H9 (cell line): ENCODE measurements around the gene CCDC85B. TPM values are rescaled to one million over a fixed set of nuclear protein-coding genes. Genes with fewer than 3 reads are reported as not detected.
A peak's percentile ranks its signal among the peaks of the same experiment; 100 is the strongest.

Source experiments
- DNase-seq: peaks from one replicate; pipeline ENCODE4 v3.0.0-alpha.2; 2017
- H2AFZ ChIP-seq: one replicate; pipeline ENCODE4 v1.6.1; 2013; ENCODE audit warnings: mild to moderate bottlenecking, low read length, control low read depth, moderate library complexity
- H2AK5ac ChIP-seq: 2 replicates; pipeline ENCODE4 v1.6.1; 2013; ENCODE audit warnings: low read length, control low read depth, mixed read lengths; ENCODE audit not compliant: insufficient read length
- H2BK120ac ChIP-seq: one replicate; pipeline ENCODE4 v1.6.1; 2013; ENCODE audit warnings: low read depth, mild to moderate bottlenecking, low read length, control low read depth, inconsistent platforms; ENCODE audit not compliant: poor library complexity, severe bottlenecking
- H2BK12ac ChIP-seq: 2 replicates; pipeline ENCODE4 v1.6.1; 2013; ENCODE audit warnings: low read length, control low read depth, mixed read lengths, low read depth; ENCODE audit not compliant: insufficient read length
- H2BK15ac ChIP-seq: 2 replicates; pipeline ENCODE4 v1.6.1; 2013; ENCODE audit warnings: low read depth, low read length, control low read depth
- H2BK20ac ChIP-seq: one replicate; pipeline ENCODE4 v1.6.1; 2013; ENCODE audit warnings: low read depth, mild to moderate bottlenecking, low read length, control low read depth, inconsistent platforms; ENCODE audit not compliant: poor library complexity, severe bottlenecking
- H2BK5ac ChIP-seq: 2 replicates; pipeline ENCODE4 v1.6.1; 2013; ENCODE audit warnings: low read length, control low read depth, mixed read lengths; ENCODE audit not compliant: insufficient read length
- H3K14ac ChIP-seq: 2 replicates; pipeline ENCODE4 v1.6.1; 2013; ENCODE audit warnings: low read length, control low read depth; ENCODE audit not compliant: insufficient read depth
- H3K18ac ChIP-seq: 2 replicates; pipeline ENCODE4 v1.6.1; 2013; ENCODE audit warnings: low read depth, mild to moderate bottlenecking, mixed read lengths, low read length, control low read depth; ENCODE audit not compliant: insufficient read length
- H3K23ac ChIP-seq: 2 replicates; pipeline ENCODE4 v1.6.1; 2013; ENCODE audit warnings: low read length, control low read depth, mixed read lengths, low read depth; ENCODE audit not compliant: insufficient read length
- H3K23me2 ChIP-seq: 2 replicates; pipeline ENCODE4 v1.6.1; 2013; ENCODE audit warnings: low read depth, mild to moderate bottlenecking, mixed read lengths, low read length, control low read depth; ENCODE audit not compliant: insufficient read length, poor library complexity, severe bottlenecking
- H3K27ac ChIP-seq: 2 replicates; pipeline ENCODE4 v1.5.1; 2013; ENCODE audit warnings: low read length, control low read depth, mixed read lengths, low read depth; ENCODE audit not compliant: insufficient read length
- H3K27me3 ChIP-seq: 2 replicates; pipeline ENCODE4 v1.6.1; 2013; ENCODE audit warnings: low read length, control low read depth, inconsistent platforms; ENCODE audit not compliant: insufficient read depth
- H3K4ac ChIP-seq: 2 replicates; pipeline ENCODE4 v1.6.1; 2013; ENCODE audit warnings: low read depth, mild to moderate bottlenecking, control low read depth, inconsistent platforms, low read length, moderate library complexity
- H3K4me1 ChIP-seq: 2 replicates; pipeline ENCODE4 v1.6.1; 2013; ENCODE audit warnings: low read length, control low read depth, inconsistent platforms; ENCODE audit not compliant: insufficient read depth
- H3K4me2 ChIP-seq: 2 replicates; pipeline ENCODE4 v1.6.1; 2013; ENCODE audit warnings: low read length, control low read depth, mixed read lengths; ENCODE audit not compliant: insufficient read length, insufficient read depth
- H3K56ac ChIP-seq: 2 replicates; pipeline ENCODE4 v1.6.1; 2013; ENCODE audit warnings: low read depth, mild to moderate bottlenecking, mixed read lengths, low read length, control low read depth; ENCODE audit not compliant: insufficient read length
- H3K79me1 ChIP-seq: 2 replicates; pipeline ENCODE4 v1.6.1; 2013; ENCODE audit warnings: low read depth, mild to moderate bottlenecking, moderate library complexity, low read length, control low read depth, inconsistent platforms; ENCODE audit not compliant: insufficient read depth, poor library complexity, severe bottlenecking
- H3K79me2 ChIP-seq: 2 replicates; pipeline ENCODE4 v1.6.1; 2013; ENCODE audit warnings: low read length, control low read depth, inconsistent platforms; ENCODE audit not compliant: insufficient read depth
- H3K9ac ChIP-seq: 2 replicates; pipeline ENCODE4 v1.6.1; 2013; ENCODE audit warnings: low read length, control low read depth, mixed read lengths; ENCODE audit not compliant: insufficient read length; ENCODE audit errors: extremely low read depth
- H3K9me3 ChIP-seq: one replicate; pipeline ENCODE4 v1.6.1; 2013; ENCODE audit warnings: low read depth, low read length, inconsistent platforms; ENCODE audit not compliant: control insufficient read depth
- H3T11ph ChIP-seq: one replicate; pipeline ENCODE4 v1.6.1; 2013; ENCODE audit warnings: mild to moderate bottlenecking, low read length, control low read depth, inconsistent platforms
- H4K20me1 ChIP-seq: one replicate; pipeline ENCODE4 v1.6.1; 2013; ENCODE audit not compliant: control insufficient read depth, insufficient read length, insufficient read depth
- H4K5ac ChIP-seq: 2 replicates; pipeline ENCODE4 v1.6.1; 2013; ENCODE audit warnings: low read depth, mild to moderate bottlenecking, mixed read lengths, low read length, control low read depth; ENCODE audit not compliant: insufficient read length
- H4K8ac ChIP-seq: replicated peaks from 2 replicates; pipeline ENCODE4 v1.6.1; 2013; ENCODE audit warnings: low read length, control low read depth, mixed read lengths, low read depth; ENCODE audit not compliant: insufficient read length
- H4K91ac ChIP-seq: 2 replicates; pipeline ENCODE4 v1.6.1; 2013; ENCODE audit warnings: low read depth, mild to moderate bottlenecking, moderate library complexity, mixed read lengths, low read length, control low read depth; ENCODE audit not compliant: insufficient read length
- H3K27ac Mint-ChIP-seq, 3 experiments: 2 replicates in 2 of 3; 3 replicates in 1 of 3; pipeline ENCODE4 v1.8.0; 2020 to 2021; ENCODE audit warnings: mixed read lengths in 3 of 3, mild to moderate bottlenecking in 1 of 3, moderate library complexity in 1 of 3
- H3K27me3 Mint-ChIP-seq: 2 replicates; pipeline ENCODE4 v1.8.0; 2021; ENCODE audit warnings: low read depth, mild to moderate bottlenecking, moderate library complexity, mixed read lengths
- H3K36me3 Mint-ChIP-seq, 3 experiments: 2 replicates in 2 of 3; 3 replicates in 1 of 3; pipeline ENCODE4 v1.8.0; 2020 to 2021; ENCODE audit warnings: low read depth in 3 of 3, mixed read lengths in 3 of 3; ENCODE audit not compliant: insufficient read depth in 1 of 3
- H3K4me1 Mint-ChIP-seq, 2 experiments: 2 replicates each; pipeline ENCODE4 v1.8.0; 2020; ENCODE audit warnings: mixed read lengths in 2 of 2
- H3K4me3 Mint-ChIP-seq, 2 experiments: 2 replicates in 1 of 2; 3 replicates in 1 of 2; pipeline ENCODE4 v1.8.0; 2020 to 2021; ENCODE audit warnings: mild to moderate bottlenecking in 2 of 2, mixed read lengths in 2 of 2, moderate library complexity in 1 of 2
- H3K9me3 Mint-ChIP-seq, 2 experiments: 2 replicates in 1 of 2; 3 replicates in 1 of 2; pipeline ENCODE4 v1.8.0; 2020; ENCODE audit warnings: mild to moderate bottlenecking in 2 of 2, mixed read lengths in 2 of 2, moderate library complexity in 1 of 2
- CTCF ChIP-seq: fragments of 200-600 bp; sonication (generic); conservative IDR thresholded peaks from 3 replicates; pipeline ENCODE4 v1.8.0; 2021; ENCODE audit warnings: antibody characterized with exemption, mild to moderate bottlenecking
- WGBS: extraction: QIAGEN DNeasy Blood & Tissue Kit; methylation state at CpG from one replicate; pipeline ENCODE4 v1.1.7; 2013; ENCODE audit warnings: missing lambda C conversion rate, low lambda C conversion rate, mixed read lengths; ENCODE audit not compliant: insufficient read length; ENCODE audit errors: extremely low coverage; 5-methylcytosine and 5-hydroxymethylcytosine counted together
- total RNA-seq: library from RNA; stranded (reverse); gene quantifications from 2 replicates; pipeline ENCODE4 v1.2.1, GENCODE V29; 2021

The CCDC85B gene
- total RNA-seq, 1 experiment from 2014 or later: 23.3 TPM

DNA sequence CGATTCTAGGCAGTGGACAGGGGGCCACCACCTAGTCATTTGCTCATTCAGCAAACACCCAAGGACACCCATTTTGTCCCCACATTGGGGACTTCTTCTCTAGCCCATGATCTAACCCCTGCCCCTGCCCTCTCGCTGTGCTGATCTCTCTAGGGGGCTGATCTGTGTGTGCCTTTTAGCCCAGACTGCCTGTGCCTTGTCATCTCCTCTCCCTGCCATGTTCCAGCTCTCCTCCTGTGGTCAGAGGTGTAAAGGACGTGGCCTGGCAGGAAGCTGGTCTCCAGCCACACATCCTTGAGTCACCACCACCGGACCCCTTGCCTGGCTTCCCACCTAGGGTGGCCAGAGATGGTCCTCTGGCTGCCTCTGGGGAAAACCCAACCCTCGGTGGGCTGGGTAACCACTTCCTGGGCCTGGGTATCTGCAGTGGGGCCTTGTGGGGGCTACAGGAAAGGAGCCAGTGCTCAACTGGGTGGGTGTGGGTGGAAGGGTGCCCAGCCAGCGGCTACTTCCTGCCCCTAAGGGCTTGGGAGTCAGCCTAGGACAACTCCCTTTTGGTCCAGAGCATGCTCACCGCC lies 9.5 kb upstream of the CCDC85B start:
- Histone ChIP-seq H3K23ac (no peak overlapping the region), H3K4ac (no peak overlapping the region), H3K4me2 (no peak overlapping the region), H2AK5ac (no peak overlapping the region), H3K79me2 (no peaks in the 10 kb centered on the region), H2AFZ (no peak overlapping the region), H4K20me1 (no peaks in the 10 kb centered on the region), H3K14ac (no peak overlapping the region), H3T11ph (no peak overlapping the region), H3K79me1 (no peaks in the 10 kb centered on the region), H3K9ac (no peak overlapping the region), H3K9me3 (no peaks in the 10 kb centered on the region), H2BK5ac (no peak overlapping the region), H2BK15ac (no peak overlapping the region), H2BK12ac (no peak overlapping the region), H3K27ac (no peak overlapping the region), H3K4me1 (no peaks in the 10 kb centered on the region), H4K91ac (no peak overlapping the region), H2BK20ac (no peak overlapping the region), H3K23me2 (no peaks in the 10 kb centered on the region), H4K8ac (no peak overlapping the region), H3K56ac (no peak overlapping the region), H4K5ac (no peak overlapping the region), H2BK120ac (no peak overlapping the region), H3K18ac (no peak overlapping the region), H3K27me3 (no peaks in the 10 kb centered on the region)
- TF ChIP-seq CTCF: no peak
- H3K4me1 Mint-ChIP-seq: peaks cover 2 to 6% of the 10 kb centered on the region in 2 experiments
- H3K36me3 Mint-ChIP-seq: peaks cover 24 to 42% (median 39%) of the 10 kb centered on the region in 3 experiments
- no peaks in the 10 kb centered on the region; a peak in 1 of 5 replicates for H3K9me3 Mint-ChIP-seq
- H3K27ac Mint-ChIP-seq: peak overlapping the region in 1 of 3 experiments; percentile 9; a peak in 2 of 7 replicates
- no CpG with 5 or more reads among the region's 7 CpGs for WGBS
- no peak for DNase-seq
- peaks cover 17% of the 10 kb centered on the region for H3K27me3 Mint-ChIP-seq
- H3K4me3 Mint-ChIP-seq: no peak overlapping the region
